MV-4-11 (cell line): Measurements from ENCODE around the gene CCL26.
A peak's percentile ranks its signal among the peaks of the same experiment; 100 is the strongest.

Experiments
- DNase-seq: peaks from one replicate; lab custom pipeline; 2025; lab: John Stamatoyannopoulos, UW

The CCL26 gene

GRCh38 chr7:75772081-75773077 lies at the start of gene CCL26:
Gene CCL26 (minus strand): TSS chr7:75772211. CDS start chr7:75772176, 35 bp downstream.
- peak; percentile 12 for DNase-seq

GRCh38 chr7:75820688-75821087 lies 48.7 kb upstream of the CCL26 start:
- no peak for DNase-seq

- peak; percentile 56 for DNase-seq
Observed at GRCh38 chr7:75819711-75820110, 47.7 kb upstream of the CCL26 start.

GRCh38 chr7:75818472-75818871 lies 46.5 kb upstream of the CCL26 start:
- DNase-seq: peak; percentile 49

DNA sequence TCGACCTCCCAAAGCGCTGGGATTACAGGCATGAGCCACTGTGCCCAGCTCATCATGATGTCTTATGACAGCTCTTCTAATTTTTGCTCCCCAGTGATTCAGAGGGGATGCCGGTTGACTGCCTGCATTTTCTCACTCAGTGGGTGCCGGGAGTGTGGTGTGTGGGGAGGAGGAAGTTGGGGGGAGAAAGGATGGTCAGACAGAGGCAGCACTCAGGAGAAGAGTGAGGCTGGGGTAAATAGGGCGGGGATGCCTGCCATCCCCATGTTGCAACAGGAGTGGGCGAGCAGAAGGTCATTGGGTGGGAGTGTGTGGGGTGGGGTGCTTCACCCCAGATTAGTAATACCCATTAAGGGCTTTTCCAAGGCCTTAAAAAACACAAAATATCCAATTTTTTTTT lies 45.1 kb upstream of the CCL26 start:
- DNase-seq: peak; percentile 66

DNA sequence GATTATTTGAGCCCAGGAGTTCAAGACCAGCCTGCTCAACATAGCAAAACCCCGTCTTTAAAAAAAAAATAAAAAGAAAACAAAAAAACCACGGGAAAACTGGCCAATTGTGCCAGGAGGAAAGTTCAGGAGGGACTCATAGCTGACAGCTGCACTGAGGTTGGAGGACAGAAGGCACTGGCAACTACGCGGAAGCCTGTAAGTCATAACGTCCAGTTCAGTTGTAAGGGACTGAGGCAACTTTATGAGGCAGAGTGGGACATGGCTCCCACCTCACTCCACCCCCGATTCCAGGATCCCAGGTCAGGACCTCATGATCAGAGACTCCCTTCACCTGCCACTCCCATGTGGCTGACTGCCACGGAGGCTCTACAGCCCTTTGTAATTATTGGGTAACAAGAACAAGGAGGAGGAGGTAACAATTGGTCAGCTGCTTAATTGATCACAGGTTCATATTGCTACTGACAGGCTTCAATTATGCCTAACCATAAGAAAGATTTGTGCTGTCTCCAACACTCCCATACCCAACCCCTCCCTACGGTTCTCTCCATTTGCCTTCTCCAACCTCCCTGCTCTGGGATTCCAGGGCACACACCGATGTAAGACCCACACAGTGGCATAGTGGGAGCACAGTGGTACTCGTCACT lies 43.5 kb upstream of the CCL26 start:
- DNase-seq: no peak

DNA sequence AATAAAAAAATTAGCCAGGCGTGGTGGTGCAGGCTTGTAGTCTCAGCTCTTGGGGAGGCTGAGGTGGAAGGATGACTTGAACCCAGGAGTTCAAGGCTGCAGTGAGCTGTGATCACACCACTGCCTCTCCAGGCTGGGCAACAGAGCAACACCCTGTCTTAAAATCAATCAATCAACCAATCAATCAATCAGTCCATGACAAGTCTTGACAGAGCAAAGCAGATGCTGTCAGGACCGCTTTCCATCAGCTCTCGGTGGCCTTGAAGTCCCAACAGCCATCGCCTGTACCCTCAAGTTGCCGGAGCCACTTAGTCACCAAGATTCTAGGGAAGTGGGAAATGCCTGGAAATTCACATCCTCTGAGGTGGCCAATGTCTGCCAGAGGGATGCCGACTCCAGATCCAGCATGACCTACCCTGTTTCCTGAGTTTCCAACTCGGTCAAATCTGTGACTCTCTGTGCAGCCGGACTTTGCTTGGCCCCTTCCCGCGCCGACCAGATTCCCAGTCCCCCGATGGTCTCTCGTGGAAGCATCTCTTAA lies 42.5 kb upstream of the CCL26 start:
- DNase-seq: no peak

DNA sequence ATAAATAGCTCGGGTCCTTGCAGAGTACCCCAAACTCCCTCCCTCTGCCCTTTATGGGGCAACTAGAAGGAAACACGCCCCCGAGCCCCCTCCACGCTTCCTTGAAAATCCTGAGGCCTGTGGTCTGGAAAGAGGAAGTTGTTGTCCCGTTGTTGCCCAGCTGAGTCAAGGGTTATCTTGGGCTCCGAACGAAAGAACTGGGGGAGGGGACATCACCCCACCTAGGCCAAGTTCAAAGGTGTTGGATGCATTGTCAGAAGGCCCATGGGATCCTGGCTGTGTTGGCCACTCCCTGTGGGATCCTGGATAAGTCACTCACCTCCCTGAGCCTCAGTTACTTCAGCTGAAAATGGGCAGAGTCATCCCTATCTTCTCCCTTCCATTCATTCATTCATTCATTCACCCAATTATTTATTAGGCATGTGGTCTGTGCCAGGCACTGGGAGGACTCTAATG lies 41.8 kb upstream of the CCL26 start, which contains the start of gene CCL24:
Gene CCL24 (minus strand): TSS at position 26 of the 456 bp plus-strand sequence. CDS start 91 bp downstream, outside the sequence.
- peak; percentile 82 for DNase-seq

DNA sequence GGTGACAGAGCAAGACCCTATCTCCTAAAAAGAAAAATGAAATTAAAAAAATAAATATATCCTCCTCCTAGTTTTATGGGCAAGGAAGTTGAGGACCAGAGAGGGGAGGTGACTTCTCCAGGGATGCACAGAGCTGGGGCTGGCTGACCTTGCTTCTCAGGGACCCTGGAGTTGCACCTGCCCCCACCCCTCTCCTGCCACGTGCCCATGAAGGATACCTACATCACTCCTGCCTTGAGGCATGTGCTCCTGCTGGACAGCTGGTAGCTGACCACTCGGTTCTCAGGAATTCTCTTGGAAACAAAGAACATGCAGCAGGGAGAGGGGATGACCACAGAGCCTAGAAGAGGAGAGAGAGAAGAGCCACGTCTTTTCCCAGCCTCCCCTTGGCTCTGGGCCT lies 41.1 kb upstream of the CCL26 start:
- DNase-seq: no peak

DNA sequence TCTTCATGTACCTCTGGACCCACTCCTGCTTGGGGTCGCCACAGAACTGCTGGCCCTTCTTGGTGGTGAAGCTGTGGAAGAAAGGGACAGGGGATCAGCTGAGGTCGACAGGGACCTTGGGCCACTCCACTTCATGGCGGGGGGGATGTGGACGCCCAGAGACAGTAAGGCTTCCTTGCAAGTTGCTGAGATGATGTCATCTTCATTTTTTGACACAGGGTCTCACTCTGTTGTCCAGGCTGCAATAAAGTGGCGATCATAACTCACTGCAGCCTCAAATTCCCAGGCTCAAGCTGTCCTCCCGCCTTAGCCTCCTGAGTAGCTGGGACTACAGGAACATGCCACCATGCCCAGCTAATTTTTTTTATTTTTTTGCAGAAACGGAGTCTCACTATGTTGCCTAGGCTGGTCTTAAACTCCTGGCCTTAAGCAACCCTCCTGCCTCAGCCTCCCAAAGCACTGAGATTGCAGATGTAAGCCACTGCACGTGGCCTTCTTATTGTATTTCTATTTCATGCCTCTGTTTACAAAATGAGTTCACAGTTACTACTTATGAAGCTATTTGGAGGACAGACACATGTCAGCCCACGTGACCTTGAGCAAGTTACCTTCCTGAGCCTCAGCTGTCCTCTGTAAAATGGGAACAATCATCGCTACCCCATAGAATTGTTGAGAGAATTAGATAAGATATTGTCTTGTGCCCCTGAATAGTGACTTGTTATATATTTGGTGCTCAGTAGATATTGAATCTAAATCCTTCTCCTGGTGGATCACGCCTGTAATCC lies 40.1 kb upstream of the CCL26 start:
- DNase-seq: no peak

GRCh38 chr7:75809396-75809795 lies 37.4 kb upstream of the CCL26 start:
- no peak for DNase-seq

- DNase-seq: no peak
Observed at GRCh38 chr7:75808106-75808505, 36.1 kb upstream of the CCL26 start.

DNA sequence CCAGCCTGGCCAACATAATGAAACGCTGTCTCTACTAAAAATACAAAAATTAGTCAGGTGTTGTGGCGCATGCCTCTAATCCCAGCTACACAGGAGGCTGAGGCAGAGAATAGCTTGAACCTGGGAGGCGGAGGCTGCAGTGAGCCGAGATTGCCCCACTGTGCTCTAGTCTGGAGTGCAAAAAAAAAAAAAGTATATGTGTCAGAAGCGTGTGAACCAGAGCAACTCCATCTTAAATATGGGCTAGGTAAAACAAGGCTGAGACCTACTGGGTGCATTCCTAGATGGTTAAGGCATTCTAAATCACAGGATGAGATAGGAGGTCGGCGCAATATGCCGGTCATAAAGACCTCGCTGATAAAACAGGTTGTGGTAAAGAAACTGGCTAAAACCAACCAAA lies 35.4 kb upstream of the CCL26 start:
- DNase-seq: no peak

GRCh38 chr7:75806560-75807307 lies 34.7 kb upstream of the CCL26 start:
- DNase-seq: no peak

DNA sequence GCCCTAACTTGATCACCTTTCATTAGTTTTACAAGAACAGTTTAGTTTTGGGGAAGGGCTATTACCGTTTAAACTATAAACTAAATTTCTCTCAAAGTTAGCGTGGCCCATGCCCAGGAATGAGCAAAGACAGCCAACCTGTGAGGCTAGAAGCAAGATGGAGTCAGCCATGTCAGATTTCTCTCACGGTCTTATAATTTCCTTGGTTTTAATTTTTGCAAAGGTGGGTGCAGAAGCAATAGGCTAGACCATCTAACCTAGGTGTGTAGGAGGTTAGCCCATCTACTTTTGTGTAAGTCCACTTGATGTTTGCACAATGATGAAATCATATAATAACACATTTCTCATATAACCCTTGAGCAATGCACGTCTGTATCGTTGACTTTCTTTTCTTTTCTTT lies 32.7 kb upstream of the CCL26 start:
- no peak for DNase-seq

- no peak for DNase-seq
Observed at GRCh38 chr7:75804004-75804403, 32.0 kb upstream of the CCL26 start.

DNA sequence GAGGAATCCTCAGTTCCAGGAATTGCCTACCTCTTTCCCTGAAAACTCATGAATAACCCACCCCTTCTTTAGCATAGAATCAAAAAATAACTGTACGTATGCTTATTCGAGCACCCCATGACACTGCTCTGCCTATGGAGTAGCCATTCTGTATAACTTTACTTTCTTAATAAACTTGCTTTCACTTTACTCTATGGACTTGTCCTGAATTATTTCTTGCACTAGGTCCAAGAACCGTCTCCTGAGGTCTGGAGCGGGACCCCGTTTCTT lies 30.5 kb upstream of the CCL26 start:
- DNase-seq: no peak

DNA sequence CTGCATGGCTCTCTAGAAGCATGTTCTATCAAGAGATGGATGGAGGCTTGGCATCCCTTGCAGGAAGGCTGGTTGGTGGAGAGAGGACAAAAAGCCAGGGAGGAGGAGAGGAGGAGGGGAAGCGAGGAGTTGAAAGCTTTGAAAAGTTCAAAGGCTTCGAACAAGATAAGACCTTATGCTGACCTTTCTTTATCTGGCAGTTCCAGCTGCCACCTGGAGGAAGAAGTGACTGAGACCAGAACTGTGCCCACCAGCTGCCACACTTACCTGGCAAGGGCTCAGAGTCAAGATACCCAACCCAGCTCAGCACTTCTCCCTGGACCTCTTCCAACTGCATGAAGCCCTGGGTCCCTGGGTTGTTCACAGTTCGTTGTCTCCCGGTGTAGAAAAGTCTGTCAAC lies 26.8 kb upstream of the CCL26 start:
- no peak for DNase-seq

DNA sequence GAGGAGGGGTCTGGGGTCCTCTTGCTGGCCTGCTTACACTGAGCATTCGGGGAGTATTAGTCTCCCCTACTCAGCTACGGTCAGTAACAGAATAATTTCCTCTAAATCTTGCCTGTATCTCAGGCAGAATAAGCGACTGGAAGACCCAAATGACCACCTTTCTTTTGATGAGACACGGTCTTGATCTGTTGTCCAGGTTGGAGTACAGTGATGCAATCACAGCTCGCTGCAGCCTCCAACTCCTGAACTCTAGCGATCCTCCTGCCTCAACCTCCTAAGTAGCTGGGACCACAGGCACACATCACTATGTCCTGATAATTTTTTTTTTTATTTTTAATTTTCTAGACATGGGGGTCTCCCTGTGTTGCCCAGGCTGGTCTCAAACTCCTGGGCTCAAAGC lies 24.4 kb upstream of the CCL26 start:
- DNase-seq: no peak

DNA sequence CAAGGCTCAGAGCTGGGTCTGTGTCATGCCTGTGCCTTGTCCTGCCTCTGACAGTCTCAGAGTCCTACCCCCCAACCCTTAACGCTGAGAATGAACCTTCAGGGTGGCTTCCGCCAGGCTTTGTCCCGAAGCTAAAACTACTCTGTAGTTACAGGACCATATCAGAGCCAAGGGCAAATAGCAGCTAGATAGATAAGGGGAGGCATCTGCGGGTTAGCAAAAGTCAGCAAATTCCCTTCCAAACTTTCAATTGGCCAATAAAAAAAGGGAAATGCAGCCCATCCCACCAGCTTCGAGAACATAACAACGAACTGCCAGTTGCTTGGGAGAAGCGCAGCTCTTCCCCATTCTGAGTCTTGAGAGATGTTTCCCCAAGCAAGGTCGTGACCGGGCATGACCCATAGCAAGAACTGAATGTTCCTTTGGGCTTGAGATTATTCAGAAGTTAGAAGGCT lies 23.8 kb upstream of the CCL26 start:
- peak; percentile 91 for DNase-seq

GRCh38 chr7:75793676-75794075 lies 21.7 kb upstream of the CCL26 start:
- no peak for DNase-seq
